CD14-positive monocyte (primary cell): ENCODE data around the gene LPAR5. TPM values are rescaled to one million over a fixed set of nuclear protein-coding genes. Genes with fewer than 3 reads are reported as not detected.
A peak's percentile ranks its signal among the peaks of the same experiment; 100 is the strongest.

Experiments
- DNase-seq, 3 donors: peaks; one replicate each; pipeline ENCODE4 v3.0.0-alpha.2; 2011 to 2022
- H2AFZ ChIP-seq: 2 replicates; pipeline ENCODE4 v1.6.0; 2012; ENCODE audit warnings: mild to moderate bottlenecking, low read depth, low read length, inconsistent platforms; ENCODE audit not compliant: insufficient read depth, poor library complexity, severe bottlenecking
- H3K27ac ChIP-seq, 2 donors: 1 replicate in 1 of 2; 2 replicates in 1 of 2; pipeline ENCODE4 v1.5.1; 2012 to 2013; ENCODE audit warnings: low read length in 2 of 2, control low read depth in 1 of 2, inconsistent platforms in 1 of 2, low read depth in 1 of 2, mild to moderate bottlenecking in 1 of 2
- H3K27me3 ChIP-seq, 2 donors: one replicate each; pipeline versions ENCODE4 v1.6.0 to v1.6.1; 2011 to 2013; ENCODE audit warnings: low read length in 2 of 2; ENCODE audit not compliant: control insufficient read depth in 2 of 2, insufficient read depth in 2 of 2
- H3K36me3 ChIP-seq, 2 donors: replicated peaks in 1 of 2; 1 replicate in 1 of 2; 2 replicates in 1 of 2; pipeline versions ENCODE4 v1.5.1 to v1.6.1; 2012 to 2013; ENCODE audit warnings: low read length in 2 of 2, control low read depth in 1 of 2, inconsistent platforms in 1 of 2, mild to moderate bottlenecking in 1 of 2; ENCODE audit not compliant: insufficient read depth in 2 of 2, control insufficient read depth in 1 of 2
- H3K4me1 ChIP-seq, 2 donors: 1 replicate in 1 of 2; 2 replicates in 1 of 2; pipeline versions ENCODE4 v1.5.1 to v1.6.1; 2012 to 2013; ENCODE audit warnings: low read length in 2 of 2, control low read depth in 1 of 2, inconsistent platforms in 1 of 2, mild to moderate bottlenecking in 1 of 2, moderate library complexity in 1 of 2; ENCODE audit not compliant: insufficient read depth in 2 of 2, control insufficient read depth in 1 of 2
- H3K4me2 ChIP-seq: replicated peaks from 2 replicates; pipeline ENCODE3; 2012; ENCODE audit warnings: low read length, moderate library complexity, mild to moderate bottlenecking; ENCODE audit not compliant: poor library complexity, severe bottlenecking; ENCODE audit errors: extremely low read depth
- H3K4me3 ChIP-seq, 3 experiments: fragments of 200-600 bp in 1 of 3; sonication (generic) in 1 of 3; replicated peaks in 1 of 3; 1 replicate in 2 of 3; 2 replicates in 1 of 3; pipeline ENCODE4 v1.5.1; 2011 to 2013; ENCODE audit warnings: low read length in 3 of 3, mild to moderate bottlenecking in 3 of 3, control low read depth in 2 of 3, low read depth in 2 of 3, inconsistent platforms in 1 of 3, moderate library complexity in 1 of 3
- H3K79me2 ChIP-seq: 2 replicates; pipeline ENCODE4 v1.6.0; 2012; ENCODE audit warnings: mild to moderate bottlenecking, control low read depth, inconsistent platforms, low read length, moderate library complexity; ENCODE audit not compliant: insufficient read depth
- H3K9ac ChIP-seq: 2 replicates; pipeline ENCODE4 v1.6.0; 2017; ENCODE audit warnings: low read length, mild to moderate bottlenecking; ENCODE audit not compliant: insufficient read depth, poor library complexity, severe bottlenecking
- H3K9me3 ChIP-seq, 2 donors: replicated peaks in 1 of 2; 1 replicate in 1 of 2; 2 replicates in 1 of 2; pipeline versions ENCODE4 v1.5.1 to v1.6.1; 2012 to 2013; ENCODE audit warnings: low read length in 2 of 2, control low read depth in 1 of 2; ENCODE audit not compliant: control insufficient read depth in 1 of 2, insufficient read depth in 1 of 2
- H4K20me1 ChIP-seq: 2 replicates; pipeline ENCODE4 v1.6.0; 2012; ENCODE audit warnings: mild to moderate bottlenecking, low read length, control low read depth, moderate library complexity; ENCODE audit not compliant: insufficient read depth
- H3K27ac Mint-ChIP-seq, 7 donors: one replicate each; pipeline ENCODE4 v1.8.0; 2020; ENCODE audit warnings: mild to moderate bottlenecking in 7 of 7, mixed read lengths in 7 of 7, moderate library complexity in 6 of 7, inconsistent platforms in 2 of 7
- H3K27me3 Mint-ChIP-seq, 3 donors: one replicate each; pipeline ENCODE4 v1.8.0; 2021 to 2022; ENCODE audit warnings: low read depth in 3 of 3, mild to moderate bottlenecking in 3 of 3, mixed read lengths in 3 of 3, moderate library complexity in 3 of 3, inconsistent platforms in 1 of 3
- H3K36me3 Mint-ChIP-seq, 2 donors: one replicate each; pipeline ENCODE4 v1.8.0; 2020; ENCODE audit warnings: mixed read lengths in 2 of 2, inconsistent platforms in 1 of 2, mild to moderate bottlenecking in 1 of 2
- H3K4me1 Mint-ChIP-seq: one replicate; pipeline ENCODE4 v1.8.0; 2020; ENCODE audit warnings: mild to moderate bottlenecking, mixed read lengths
- H3K4me3 Mint-ChIP-seq, 2 donors: one replicate each; pipeline ENCODE4 v1.8.0; 2020; ENCODE audit warnings: mild to moderate bottlenecking in 2 of 2, mixed read lengths in 2 of 2, moderate library complexity in 1 of 2
- H3K9me3 Mint-ChIP-seq, 7 donors: one replicate each; pipeline ENCODE4 v1.8.0; 2020 to 2022; ENCODE audit warnings: mixed read lengths in 7 of 7, mild to moderate bottlenecking in 6 of 7, moderate library complexity in 6 of 7, inconsistent platforms in 2 of 7
- CTCF ChIP-seq: fragments of 200-600 bp; IDR thresholded peaks from one replicate; pipeline ENCODE4 v1.8.0; 2022; ENCODE audit warnings: antibody characterized with exemption, mild to moderate bottlenecking
- WGBS: methylation state at CpG from one replicate; pipeline ENCODE4 v1.1.5; 2013; ENCODE audit warnings: missing lambda C conversion rate; ENCODE audit not compliant: insufficient coverage; 5-methylcytosine and 5-hydroxymethylcytosine counted together
- intact Hi-C, 2 donors: fragments of 100-400 bp; cut with micrococcal nuclease; formaldehyde crosslinking; loops; one replicate each; pipeline versions ENCODE4 v1.15.0 to v1.15.1; 2023
- polyA plus RNA-seq, 3 donors: library from polyadenylated mRNA; depleted of rRNA in 1 of 3; unstranded in 2 of 3; stranded (reverse) in 1 of 3; fragments of 300-500 nt in 2 of 3; fragments of >200 nt in 1 of 3; fragmentation: Illumina TruSeq in 2 of 3; gene quantifications; 1 replicate in 2 of 3; 2 replicates in 1 of 3; pipeline ENCODE4 v1.2.3, GENCODE V29; 2012 to 2021

LPAR5 gene
- polyA plus RNA-seq, 3 donors = 0.11 to 0.18 (median 0.14) TPM

- Histone ChIP-seq H3K27me3 (no peaks in the 10 kb centered on the region), H3K4me2 (peak overlapping the region; percentile 80), H4K20me1 (no peaks in the 10 kb centered on the region), H3K4me3 (peak overlapping the region in 1 of 3 experiments; percentile 72), H3K9ac (peak overlapping the region; percentile 60), H3K27ac (peak overlapping the region; percentile 80 to 95), H2AFZ (peak overlapping the region; percentile 81), H3K79me2 (peaks cover 10% of the 10 kb centered on the region), H3K9me3 (no peaks in the 10 kb centered on the region), H3K36me3 (peaks cover 7 to 9% of the 10 kb centered on the region in 2 donors), H3K4me1 (peaks cover 44 to 71% of the 10 kb centered on the region in 2 donors)
- intact Hi-C loops = loop anchor here in 1 of 2 donors (10.0 kb wide), 1 partner anchor 50 kb away; no protein-coding TSS in a partner anchor
- Mint-ChIP-seq H3K27ac (peak overlapping the region; percentile 93 to 97 (median 94)), H3K4me1 (peaks cover 55% of the 10 kb centered on the region), H3K4me3 (peak overlapping the region in 1 of 2 donors; percentile 89), H3K9me3 (peaks cover 0 to 2% (median 0%) of the 10 kb centered on the region in 7 donors), H3K27me3 (peaks cover 0 to 2% (median 2%) of the 10 kb centered on the region in 3 donors), H3K36me3 (peaks cover 6 to 17% of the 10 kb centered on the region in 2 donors)
- WGBS = 45% methylated on average over 2 of the region's 5 CpGs
- no peak for TF ChIP-seq CTCF
- no peak for DNase-seq
Measured at GRCh38 chr12:6644903-6645302, 9.1 kb upstream of the LPAR5 start.

GRCh38 chr12:6644257-6644596 lies 8.5 kb upstream of the LPAR5 start:
- WGBS = 26% methylated on average over 2 of the region's 6 CpGs
- Histone ChIP-seq H2AFZ (peak overlapping the region; percentile 81), H3K4me3 (peak overlapping the region; percentile 17 to 72 (median 30)), H3K79me2 (peaks cover 10% of the 10 kb centered on the region), H3K4me1 (peaks cover 50 to 77% of the 10 kb centered on the region in 2 donors), H3K9me3 (no peaks in the 10 kb centered on the region), H3K27me3 (no peaks in the 10 kb centered on the region), H3K27ac (peak overlapping the region; percentile 80 to 95), H3K36me3 (peaks cover 7 to 8% of the 10 kb centered on the region in 2 donors), H4K20me1 (no peaks in the 10 kb centered on the region), H3K9ac (peak overlapping the region; percentile 60), H3K4me2 (peak overlapping the region; percentile 80)
- H3K4me1 Mint-ChIP-seq = peaks cover 62% of the 10 kb centered on the region
- TF ChIP-seq CTCF = no peak
- intact Hi-C loops = loop anchor here in 1 of 2 donors (10.0 kb wide), 1 partner anchor 51 kb away; no protein-coding TSS in a partner anchor
- H3K4me3 Mint-ChIP-seq = peak overlapping the region; percentile 70 to 89
- DNase-seq = peak; percentile 87 to 94 (median 93)
- H3K36me3 Mint-ChIP-seq = peaks cover 6 to 12% of the 10 kb centered on the region in 2 donors
- peaks cover 0 to 2% (median 0%) of the 10 kb centered on the region in 7 donors for H3K9me3 Mint-ChIP-seq
- H3K27me3 Mint-ChIP-seq = peaks cover 0 to 2% (median 0%) of the 10 kb centered on the region in 3 donors
- H3K27ac Mint-ChIP-seq = peak overlapping the region; percentile 93 to 97 (median 94)
